Activated T-cell treated with anti-CD3 and anti-CD28 coated beads for 1 hour (primary cell): ENCODE results near the gene IQCN.

ENCODE experiments used
- DNase-seq: peaks from one replicate; pipeline ENCODE4 v3.0.0-alpha.2; 2020; ENCODE audit warnings: low read depth

The IQCN gene

GRCh38 chr19:18266771-18267686 lies 7.2 kb downstream of the IQCN start:
- no peak for DNase-seq

GRCh38 chr19:18265582-18265981 lies 8.7 kb downstream of the IQCN start:
- no peak for DNase-seq

GRCh38 chr19:18264971-18265540 lies 9.2 kb downstream of the IQCN start:
- DNase-seq = no peak

DNA sequence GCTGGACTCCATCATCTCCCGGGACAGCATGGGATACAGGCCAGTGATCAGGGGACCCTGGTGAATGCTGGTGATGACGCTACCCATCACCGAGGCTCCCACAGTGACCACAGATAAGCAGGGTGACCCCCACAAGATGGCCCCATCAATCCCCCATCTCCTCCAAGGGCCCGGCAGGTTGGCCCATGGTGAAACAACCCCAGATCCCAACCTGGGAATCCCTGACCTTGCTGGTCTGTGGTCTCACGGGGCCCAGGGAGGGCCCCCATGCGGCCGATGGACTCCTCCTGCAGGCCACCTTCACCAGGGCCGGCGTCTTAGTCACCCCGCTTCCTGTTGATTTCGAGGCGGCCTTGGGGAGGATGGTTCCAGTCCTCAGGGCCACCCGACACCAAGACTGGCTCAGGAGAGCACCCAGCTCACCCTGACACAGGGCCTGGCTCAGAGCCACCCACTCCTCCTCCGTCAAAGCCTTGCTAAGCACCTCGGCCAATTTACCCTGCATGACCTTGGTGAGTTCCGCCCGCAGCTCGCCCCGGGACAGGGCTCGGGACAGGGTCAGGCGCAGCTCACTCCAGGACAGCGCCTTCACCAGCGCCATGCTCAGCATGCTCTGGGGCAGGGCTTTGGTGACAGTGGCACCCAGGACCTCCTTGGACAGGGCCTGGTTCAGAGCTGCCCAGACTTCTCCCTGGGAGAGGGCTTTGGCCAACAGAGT lies 10.0 kb downstream of the IQCN start:
- DNase-seq = no peak

DNA sequence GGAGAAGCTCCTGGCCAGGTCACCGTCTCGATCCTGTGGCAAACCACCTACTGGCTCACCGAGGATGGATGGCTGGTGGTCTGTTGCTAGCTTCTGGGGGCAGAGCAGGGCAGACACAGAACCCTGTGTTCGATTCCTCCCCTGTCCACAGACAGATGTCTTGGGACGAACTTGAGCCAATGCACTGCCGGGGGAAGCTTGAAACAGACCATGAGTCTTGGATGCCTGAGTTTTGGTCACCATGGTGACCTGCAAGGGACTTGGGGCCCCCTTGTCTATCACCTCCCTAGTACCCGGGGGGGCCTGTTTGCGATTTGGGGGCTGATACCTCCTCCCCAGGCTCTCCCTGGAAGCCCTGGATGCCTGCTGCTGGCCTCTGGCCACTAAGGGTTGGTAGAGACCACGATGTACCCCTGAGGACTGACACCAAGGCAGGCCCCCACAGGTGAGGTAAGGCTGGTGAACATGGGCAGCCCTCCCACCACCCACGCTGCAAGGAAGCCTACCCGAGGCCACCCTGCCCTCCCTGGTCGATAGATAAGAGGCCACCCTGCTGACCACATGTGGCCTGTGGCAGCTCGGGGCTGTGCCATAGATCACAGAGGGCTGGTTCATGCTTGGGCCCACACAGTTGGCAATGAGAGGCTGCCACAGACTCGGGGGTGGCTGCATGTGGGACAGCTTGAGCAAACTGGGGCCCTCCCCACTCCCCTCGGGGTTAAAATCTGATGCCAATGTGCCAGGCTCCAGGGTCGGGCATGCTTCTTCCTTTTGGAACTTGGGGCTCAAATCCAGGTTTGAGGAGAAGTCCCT lies 10.7 kb downstream of the IQCN start:
- no peak for DNase-seq

DNA sequence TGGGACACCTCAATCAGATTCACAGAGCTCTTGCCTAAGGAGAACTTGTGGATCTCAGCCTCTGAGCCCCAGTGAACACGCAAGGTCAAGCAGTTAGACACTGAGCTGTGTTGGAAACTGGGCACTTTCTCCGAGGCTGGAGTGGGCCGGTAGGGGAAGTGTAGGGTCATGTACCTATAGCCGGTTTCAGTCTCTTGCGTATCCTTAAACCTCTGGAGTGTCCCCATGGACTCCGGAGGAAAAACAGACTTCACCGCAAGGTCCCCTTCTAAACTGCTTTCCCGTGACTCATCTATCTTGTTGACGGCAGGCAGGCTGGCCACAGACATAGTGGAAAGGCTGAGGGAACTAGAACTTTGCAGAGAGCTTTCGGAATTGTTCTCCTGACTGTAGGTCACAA lies 11.3 kb downstream of the IQCN start:
- DNase-seq = no peak

DNA sequence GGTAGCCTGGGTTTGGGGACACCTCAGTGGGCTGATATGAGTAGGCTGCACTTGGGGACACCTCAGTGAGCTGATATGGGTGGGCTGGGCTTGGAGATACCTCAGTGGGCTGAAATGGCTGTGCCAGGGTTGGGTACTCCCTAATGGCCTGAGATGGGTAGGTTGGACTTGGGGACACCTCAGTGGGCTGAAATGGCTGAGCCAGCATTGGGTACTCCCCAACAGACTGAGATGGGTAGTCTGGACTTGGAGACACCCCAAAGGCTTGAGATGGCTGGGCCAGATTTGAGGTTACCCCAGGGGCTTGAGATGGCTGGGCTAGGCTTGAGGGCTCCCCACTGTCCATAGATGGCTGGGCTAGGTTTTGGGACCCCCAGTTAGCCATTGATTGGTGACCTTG lies 12.1 kb downstream of the IQCN start:
- DNase-seq = no peak

DNA sequence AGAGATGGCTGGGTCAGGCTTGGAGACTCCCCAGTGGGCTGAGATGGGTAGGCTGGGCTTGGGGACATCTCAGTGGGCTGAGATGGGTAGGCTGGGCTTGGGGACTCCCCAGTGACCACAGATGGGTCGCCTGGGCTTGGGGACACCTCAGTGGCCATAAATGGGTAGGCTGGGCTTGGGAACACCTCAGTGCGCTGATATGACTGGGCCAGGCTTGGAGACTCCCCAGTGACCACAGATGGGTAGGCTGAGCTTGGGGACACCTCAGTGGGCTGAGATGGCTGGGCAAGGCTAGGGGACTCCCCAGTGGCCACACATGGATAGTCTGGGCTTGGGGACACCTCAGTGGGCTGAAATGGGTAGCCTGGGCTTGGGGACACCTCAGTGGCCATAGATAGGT lies 12.8 kb downstream of the IQCN start:
- no peak for DNase-seq

DNA sequence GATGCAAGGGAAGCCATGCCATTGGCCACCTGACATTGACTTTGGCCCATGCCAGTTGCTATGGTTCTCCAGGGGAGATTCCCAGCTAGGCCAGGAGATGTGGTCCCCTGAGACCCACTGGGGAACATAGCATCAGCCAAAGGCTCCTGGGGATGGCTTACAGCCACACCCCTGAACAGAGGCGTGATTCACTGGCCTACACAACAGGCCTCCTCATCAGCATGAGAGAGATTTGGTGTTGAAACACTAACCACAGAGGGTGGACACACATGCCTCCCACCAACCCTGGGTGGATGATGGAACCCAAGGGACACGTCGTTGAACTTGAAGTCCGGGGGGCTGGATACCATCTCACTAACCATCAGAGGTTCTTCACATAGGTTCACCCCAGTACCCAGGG lies 14.4 kb downstream of the IQCN start:
- no peak for DNase-seq

GRCh38 chr19:18257503-18258470 lies 16.5 kb downstream of the IQCN start:
- DNase-seq = no peak

GRCh38 chr19:18254546-18255503 lies 19.4 kb downstream of the IQCN start:
- no peak for DNase-seq

GRCh38 chr19:18253716-18254115 lies 20.5 kb downstream of the IQCN start:
- DNase-seq = no peak

GRCh38 chr19:18253130-18253529 lies 21.1 kb downstream of the IQCN start:
- no peak for DNase-seq

DNA sequence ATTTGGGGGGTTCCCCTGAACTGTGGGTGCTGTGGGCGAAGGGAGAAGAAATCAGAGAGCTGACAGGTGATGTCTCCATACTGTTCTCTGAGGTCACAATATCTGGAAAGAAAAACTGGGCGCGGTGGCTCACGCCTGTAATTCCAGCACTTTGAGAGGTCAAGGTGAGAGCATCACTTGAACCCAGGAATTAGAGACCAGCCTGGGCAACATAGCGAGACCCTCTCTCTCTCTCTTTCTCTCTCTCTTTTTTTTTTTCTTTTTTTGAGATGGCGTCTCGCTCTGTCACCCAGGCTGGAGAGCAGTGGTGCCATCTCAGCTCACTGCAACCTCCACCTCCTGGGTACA lies 21.9 kb downstream of the IQCN start:
- DNase-seq = no peak

DNA sequence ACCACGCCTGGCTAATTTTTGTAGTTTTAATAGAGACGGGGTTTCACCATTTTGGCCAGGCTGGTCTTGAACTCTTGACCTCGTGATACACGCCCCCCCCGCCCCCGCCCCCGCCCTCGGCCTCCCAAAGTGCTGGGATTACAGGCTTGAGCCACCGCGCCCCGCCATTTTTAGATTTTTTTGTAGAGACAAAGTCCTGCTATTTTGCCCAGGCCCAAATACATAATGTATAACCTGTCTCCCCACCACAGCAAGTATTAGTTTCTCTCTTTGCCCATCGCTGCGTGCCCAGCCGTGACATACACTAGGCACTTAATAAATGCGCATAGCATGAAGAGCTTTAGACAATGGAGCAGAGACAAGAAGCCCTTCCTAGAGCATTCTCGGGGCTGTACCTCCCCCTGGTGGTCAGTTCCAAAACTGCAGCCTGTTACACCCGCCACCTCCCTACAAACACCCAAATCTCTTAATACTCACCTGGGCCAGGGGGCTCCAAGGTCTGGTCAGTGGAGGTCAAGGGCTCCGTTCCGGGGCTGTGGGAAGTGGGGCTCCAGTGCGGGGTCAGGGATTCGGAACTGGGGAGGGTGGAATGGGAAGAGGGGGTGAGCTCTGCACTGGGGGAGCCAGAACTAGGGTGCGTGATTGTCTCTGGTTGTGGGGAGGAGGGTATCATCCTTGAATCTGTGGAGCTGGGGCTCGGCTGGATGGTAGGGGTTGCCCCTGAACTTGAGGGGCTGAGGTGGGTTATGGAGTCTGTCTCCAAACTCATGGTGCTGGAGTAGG lies 22.5 kb downstream of the IQCN start:
- DNase-seq = peak; percentile 78

GRCh38 chr19:18249834-18250233 lies 24.4 kb downstream of the IQCN start:
- DNase-seq = no peak

- no peak for DNase-seq
These were observed 29.0 kb downstream of the IQCN start for GRCh38 chr19:18245297-18245696.

- no peak for DNase-seq
These were observed 34.9 kb downstream of the IQCN start for GRCh38 chr19:18239303-18239702.

DNA sequence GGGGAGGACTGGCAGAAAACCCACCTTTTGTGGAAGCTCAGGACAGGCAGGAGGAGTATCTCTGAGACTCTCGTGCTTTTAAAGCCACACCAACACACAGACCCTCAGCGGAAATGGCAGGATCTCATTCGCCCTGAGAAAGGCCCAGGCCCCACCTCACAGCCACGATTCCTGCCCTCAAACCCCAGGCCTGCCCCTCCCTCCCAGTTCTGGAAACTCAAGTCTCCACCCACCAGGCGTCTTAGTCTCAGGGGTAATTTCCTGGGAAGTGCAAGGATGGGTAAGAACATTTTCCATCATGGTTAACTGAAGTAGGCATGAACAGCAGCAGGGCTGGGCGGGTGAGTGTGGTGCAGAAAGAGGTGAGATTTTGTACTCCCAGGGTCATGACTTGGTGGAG lies 40.1 kb downstream of the IQCN start:
- no peak for DNase-seq
